ENCODE data around the gene MRPL21. TPM values are rescaled to one million over a fixed set of nuclear protein-coding genes. Genes with fewer than 3 reads are reported as not detected.

The MRPL21 gene
- total and polyA plus RNA-seq, 2 experiments from 2014 or later, result 62.4 to 232 TPM

- DNase-seq (ENCODE audit: low spot score) (no peak), ATAC-seq (no peak)
- Histone ChIP-seq H3K36me3 (ENCODE audit: insufficient read depth) (no peaks in the 10 kb centered on the region), H3K27ac (ENCODE audit: low read depth) (no peak overlapping the region), H3F3A (replicated peaks; ENCODE audit: low read depth) (no peaks in the 10 kb centered on the region), H4K20me1 (replicated peaks; ENCODE audit: insufficient read depth) (no peaks in the 10 kb centered on the region), H2AFZ (no peak overlapping the region), H3K4me2 (no peak overlapping the region), H3K4me1 (ENCODE audit: insufficient read depth) (0 out of 2 replicates have a peak, but pooled peaks cover 3% of the 10 kb centered on the region), H3K4me3 (no peak overlapping the region), H3K9me2 (ENCODE audit: insufficient read depth) (no peaks in the 10 kb centered on the region), H3K79me2 (replicated peaks; ENCODE audit: insufficient read depth) (no peaks in the 10 kb centered on the region), H3K27me3 (ENCODE audit: insufficient read depth) (no peaks in the 10 kb centered on the region)
- Mint-ChIP-seq H3K9me3 (no peaks in the 10 kb centered on the region; the same call in 2 of the 3 replicates), H3K27ac (no peak overlapping the region), H3K4me3 (no peak overlapping the region), H3K27me3 (ENCODE audit: insufficient read depth, low read depth, poor library complexity) (no peaks in the 10 kb centered on the region), H3K4me1 (0 out of 3 replicates have a peak, but pooled peaks cover 4% of the 10 kb centered on the region), H3K36me3 (ENCODE audit: low read depth) (peaks cover 4% of the 10 kb centered on the region)
- TF ChIP-seq ZNF331 (CRISPR knock-in tag; IDR thresholded peaks at IDR 0.05; ENCODE audit: low read depth) (no peak), ZNF114 (CRISPR knock-in tag; IDR thresholded peaks at IDR 0.05) (no peak), EZH2phosphoT487 (IDR thresholded peaks at IDR 0.05; ENCODE audit: unreplicated experiment) (no peak), STAT1 (IDR thresholded peaks at IDR 0.05; ENCODE audit: unreplicated experiment) (no peak), EZH2 (IDR thresholded peaks at IDR 0.05; ENCODE audit: low read depth, unreplicated experiment) (no peak), ZNF462 (CRISPR knock-in tag; IDR thresholded peaks at IDR 0.05) (no peak), CTCF (conservative IDR thresholded peaks at IDR 0.05; ENCODE audit: low read depth in 2 of 2) (no peak), JUNB (IDR thresholded peaks at IDR 0.05; ENCODE audit: unreplicated experiment) (no peak), ETS1 (IDR thresholded peaks at IDR 0.05) (no peak), POLR2AphosphoS5 (IDR thresholded peaks at IDR 0.05; ENCODE audit: low read depth) (no peak)
Observed at GRCh38 chr11:68882391-68882790, 21.2 kb downstream of the MRPL21 start.

Data from GM23338 (cell line).